NCI-H2107 treated with DMSO at 0.1 percent for 48 hours (cell line): ENCODE results near the gene WWC2.
"Not testable (repeated sequence)": the region's sequence is repeated elsewhere in the genome, so short reads cannot be mapped to it uniquely, and the experiment has no call there.

ENCODE experiments used
- DNase-seq: peaks from one replicate; lab custom pipeline; 2025; ENCODE audit not compliant: unreplicated experiment; lab: John Stamatoyannopoulos, UW

The WWC2 gene

DNA sequence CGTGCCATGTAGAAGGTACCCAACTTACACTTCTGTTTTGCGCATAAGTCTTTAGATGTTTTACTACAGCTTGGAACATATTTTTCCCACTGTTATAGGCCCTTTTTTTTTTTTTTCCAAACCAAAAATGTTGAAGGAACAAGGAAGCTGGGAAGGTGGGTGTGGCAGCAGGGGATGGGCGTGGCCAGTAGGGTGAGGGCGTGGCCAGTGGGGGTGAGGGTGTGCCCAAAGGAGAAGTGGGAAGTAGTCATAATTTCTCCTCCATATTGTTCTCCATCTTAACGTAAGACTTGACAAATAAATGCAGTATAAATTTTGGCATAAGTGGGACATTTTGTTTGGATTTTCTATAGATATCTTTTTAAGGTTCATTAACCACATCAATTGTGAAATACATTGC, 190.6 kb downstream of the WWC2 start:
- no peak for DNase-seq

DNA sequence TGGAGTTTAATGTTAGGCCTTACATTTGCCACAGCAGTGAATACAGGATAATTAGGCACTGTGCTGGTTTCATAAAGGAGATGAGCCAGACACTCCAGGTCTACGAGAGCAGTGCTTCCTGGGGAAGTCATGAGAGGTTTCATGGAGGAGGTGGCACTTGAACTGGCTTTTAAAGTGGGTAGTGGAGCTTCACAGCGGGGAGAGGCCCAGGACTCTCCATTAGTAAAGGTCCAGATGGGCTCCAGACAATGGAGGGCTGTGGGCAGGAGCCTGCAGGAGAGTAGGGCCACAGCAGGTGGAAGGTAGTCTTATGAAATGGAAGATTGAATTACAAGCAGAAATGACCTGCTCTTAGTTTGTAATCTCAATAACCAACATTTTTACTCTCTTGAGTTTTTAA, 192.0 kb downstream of the WWC2 start:
- peak; percentile 56 for DNase-seq

DNA sequence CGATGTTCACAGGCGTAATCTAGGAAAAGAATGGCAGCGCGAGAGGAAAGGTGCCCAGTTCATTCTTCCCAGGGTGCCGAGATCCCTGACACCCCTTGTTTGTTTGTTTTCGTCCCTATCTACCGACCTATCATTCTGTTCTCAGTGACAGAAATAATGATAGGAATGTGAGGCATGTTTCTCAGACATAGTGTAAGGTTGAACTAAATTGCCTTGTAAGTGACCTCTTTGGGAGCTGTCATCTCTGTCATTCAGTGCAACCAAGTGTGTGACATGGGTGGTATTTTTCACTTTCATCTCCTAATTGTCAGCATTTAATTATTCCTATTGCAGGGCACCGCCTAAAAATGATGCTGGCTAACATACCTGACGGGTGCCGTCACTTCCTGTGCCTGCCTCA, 196.7 kb downstream of the WWC2 start:
- DNase-seq, result no peak

DNA sequence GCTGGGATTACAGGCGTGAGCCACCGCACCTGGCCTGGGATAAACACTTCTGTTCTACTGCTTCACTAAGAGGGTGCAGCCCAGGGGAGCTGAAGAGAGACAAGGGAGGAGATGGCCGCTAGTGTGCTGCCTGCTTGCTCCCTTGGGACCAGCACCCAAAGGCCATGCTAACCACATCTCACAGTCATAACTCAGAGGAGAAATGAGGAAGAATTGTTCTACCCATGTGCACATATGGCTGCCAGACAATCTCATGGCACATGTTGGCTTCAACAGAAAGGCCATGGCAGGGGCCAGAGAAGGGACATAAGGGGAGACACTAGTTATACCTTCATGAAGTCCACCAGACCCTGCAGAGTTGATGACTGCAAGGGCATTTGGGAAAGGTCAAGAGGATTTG, 198.6 kb downstream of the WWC2 start:
- no peak for DNase-seq

DNA sequence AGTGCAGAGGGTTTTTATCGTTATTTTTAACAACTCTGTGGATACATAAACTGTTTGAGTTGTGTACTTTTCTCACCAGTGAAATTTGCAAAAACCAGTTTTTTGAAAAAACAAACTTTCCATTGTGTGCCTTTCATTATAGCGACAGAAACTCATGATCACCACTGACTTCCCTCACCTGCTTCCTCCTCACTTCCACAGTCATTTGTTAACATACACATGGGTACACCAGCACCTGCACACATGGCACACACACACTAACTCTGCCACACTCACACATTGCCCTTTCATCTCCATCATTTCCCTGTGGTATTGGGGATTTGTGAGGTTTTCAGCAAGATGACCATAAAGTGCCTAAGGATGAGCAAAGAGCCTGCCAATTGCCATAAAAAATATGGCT, 200.4 kb downstream of the WWC2 start:
- DNase-seq, result no peak

DNA sequence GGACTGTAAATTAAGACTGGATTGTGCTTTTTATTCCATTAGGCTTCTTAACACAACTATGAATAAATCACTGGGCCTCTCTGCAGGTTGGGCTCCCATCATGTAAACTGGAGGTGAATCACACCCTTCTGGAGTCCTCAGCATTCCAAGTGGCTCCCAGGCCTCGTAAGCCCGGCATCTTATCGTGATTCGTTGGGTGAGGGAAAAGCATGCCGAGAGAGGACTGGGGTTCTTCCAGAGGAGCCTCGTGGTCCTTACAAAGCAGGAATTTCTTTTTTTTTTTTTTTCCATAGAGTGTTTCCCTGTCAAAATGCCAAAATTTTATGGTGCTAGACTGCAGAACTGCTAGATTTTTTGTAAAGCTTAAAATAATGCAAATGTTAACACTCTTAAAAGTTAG, 201.0 kb downstream of the WWC2 start:
- no peak for DNase-seq

DNA sequence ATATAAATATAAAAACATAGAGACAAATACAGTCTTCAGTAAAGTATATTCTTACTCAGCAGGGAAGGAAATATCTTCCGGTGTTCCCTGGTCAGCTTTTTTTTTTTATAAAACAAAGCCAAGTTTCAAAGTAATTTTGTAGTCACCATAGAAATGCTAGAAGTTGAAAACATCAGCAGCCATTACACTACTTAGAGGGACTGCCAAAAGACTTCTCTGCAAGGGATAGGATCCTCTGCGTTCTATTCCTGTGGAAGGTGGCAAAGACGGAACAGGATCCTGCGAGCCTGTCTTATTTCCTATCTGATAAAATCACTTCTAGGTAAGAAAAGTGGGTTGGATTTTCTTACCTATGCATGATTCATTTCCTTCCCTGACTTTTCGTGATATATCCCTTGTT, 201.6 kb downstream of the WWC2 start:
- DNase-seq, result no peak

DNA sequence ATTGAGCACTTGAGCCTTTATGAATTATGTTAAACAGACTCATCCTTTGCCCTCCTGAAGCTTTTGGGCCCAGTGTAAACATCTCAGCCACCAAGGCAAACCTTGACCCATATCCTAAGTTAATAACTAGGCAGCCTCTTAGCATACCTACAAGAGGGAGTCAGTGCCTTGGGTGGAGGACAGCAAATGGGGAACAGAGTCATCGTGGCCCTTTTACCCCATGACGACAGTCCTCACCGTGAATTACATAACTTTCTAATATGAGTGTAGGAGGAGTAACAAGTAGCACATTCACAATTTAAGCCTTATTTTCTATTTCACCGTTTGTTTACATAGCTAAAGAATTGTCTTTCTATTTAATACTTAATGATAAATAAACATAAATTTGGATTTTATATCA, 204.2 kb downstream of the WWC2 start:
- DNase-seq, result no peak

DNA sequence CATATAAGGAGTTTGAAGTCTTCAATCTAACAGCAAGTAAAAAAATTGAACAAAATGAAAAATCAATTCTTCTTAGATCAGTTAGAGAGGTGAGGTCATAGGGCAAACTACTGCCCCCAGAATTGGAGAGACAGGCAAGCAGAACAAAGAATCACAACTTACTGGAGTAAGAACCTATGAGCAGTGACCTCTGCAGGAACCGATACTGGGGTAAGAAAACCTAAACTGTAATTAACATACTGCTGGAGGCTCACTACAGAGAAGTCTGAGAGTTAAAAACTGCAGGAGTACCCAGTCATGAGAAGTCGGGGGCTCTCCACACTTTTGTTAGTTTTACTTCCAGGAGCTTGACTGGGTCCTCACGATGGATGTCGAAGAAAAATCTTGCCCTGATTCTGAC, 205.0 kb downstream of the WWC2 start:
- no peak for DNase-seq

DNA sequence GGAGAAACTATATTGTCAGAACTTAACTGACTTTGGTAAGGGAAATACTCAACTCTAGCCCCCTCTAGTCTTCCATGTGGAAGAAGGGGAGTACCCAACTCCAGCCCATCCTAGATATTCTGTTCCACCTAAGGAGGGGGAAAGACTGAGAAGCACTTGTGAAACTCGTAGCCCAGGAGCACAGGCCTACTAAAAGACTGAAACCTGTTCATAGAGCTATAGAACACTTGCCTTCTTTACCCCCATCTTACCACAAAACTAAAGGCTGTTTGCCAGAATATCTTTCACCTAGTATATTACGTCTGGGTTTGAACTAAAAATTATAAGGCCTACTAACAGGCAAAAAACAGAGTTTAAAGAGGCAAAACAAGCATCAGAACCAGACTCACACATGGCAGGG, 205.5 kb downstream of the WWC2 start:
- no peak for DNase-seq

DNA sequence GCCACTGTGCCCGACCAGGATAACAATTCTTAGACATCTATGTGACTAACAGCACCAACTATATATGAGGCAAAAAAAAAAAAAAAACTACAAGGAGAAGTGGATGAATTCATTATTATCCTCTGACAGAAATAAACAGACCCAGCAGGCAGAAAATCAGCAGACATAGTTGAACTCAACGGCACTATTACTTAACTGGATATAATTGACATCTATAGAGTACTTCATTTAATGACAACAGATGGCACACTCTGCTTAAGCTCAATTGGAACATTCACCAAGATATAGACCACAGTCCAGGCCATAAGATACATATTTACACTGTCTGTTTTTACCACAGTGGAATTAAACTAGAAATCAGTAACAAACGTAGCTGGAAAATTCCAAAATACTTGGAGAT, 207.8 kb downstream of the WWC2 start:
- DNase-seq, result peak; percentile 43

DNA sequence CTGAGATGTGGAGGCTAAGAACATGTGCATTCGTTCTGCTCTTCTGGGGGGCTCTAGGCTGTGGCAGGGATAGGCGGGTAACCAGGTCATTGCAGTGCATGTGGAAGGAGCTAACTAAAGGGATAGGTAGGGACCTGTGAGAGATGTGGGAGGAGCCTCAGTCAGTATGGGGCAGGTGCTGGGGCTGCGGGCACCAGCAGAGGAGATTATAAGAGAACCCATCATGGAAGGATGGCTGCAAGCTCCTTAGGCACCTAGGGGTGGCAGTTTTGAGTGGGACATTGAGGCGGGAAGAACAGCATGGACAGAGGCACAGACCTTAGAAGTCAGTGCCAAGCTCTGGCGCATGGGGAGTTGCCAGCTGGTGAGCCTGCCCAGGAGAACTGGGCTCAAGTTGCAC, 213.8 kb downstream of the WWC2 start:
- no peak for DNase-seq

DNA sequence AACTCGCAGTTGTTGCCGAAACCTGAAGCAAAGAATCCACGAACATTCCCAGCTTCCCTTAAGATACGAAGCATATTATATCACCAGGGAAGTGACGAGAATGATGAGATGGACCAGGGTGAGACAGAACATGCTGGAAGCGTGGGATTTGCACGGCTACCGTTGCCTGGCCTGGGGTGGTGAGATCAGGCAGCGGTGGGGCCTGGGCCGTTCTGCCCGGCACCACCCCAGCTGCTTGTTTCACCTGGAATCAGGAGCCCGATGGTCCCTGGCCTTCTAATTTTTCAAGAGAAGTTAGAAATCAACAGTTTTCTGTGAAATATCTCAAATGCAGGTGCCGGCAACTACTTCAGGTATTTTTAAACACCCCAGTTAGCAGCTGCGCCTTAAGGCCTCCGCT, 215.3 kb downstream of the WWC2 start:
- no peak for DNase-seq

DNA sequence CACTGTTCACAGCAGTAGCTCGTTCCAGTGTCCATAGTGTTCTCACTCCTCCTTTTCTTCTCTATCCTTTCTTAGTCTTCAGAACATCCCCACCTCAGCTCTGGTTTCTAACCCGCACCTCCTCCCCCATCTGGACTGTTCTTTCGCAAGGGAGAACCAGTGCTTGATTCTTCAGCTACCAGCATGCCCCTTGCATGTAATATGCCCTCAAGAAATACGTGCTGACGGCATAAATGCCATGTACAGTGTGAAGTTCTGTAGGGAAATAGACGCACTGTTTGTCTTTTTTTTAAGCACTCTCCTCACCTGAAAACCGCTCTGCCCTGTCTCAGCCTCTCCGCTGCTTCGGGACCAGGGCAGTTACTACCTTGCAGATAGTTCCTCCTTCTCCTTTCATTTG, 215.7 kb downstream of the WWC2 start:
- no peak for DNase-seq

DNA sequence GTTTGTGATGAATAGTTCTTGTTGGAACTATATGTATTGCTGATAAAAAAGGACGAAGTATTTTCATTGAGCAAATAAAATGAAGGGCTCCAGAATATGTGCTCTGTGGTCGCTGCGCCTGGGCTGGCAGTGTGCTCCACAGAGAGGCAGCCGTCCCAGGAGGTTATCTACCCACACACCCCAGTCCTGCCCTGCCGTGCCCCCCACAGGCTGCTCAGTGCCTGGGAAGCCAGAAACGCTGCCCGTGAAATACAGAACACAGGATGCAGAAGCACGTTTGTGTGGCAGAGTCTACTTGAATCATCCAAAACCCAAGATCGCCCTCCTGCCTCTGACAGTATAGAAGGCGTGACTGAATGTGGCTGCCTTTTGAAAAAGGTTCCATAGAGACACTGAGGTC, 219.6 kb downstream of the WWC2 start:
- no peak for DNase-seq

DNA sequence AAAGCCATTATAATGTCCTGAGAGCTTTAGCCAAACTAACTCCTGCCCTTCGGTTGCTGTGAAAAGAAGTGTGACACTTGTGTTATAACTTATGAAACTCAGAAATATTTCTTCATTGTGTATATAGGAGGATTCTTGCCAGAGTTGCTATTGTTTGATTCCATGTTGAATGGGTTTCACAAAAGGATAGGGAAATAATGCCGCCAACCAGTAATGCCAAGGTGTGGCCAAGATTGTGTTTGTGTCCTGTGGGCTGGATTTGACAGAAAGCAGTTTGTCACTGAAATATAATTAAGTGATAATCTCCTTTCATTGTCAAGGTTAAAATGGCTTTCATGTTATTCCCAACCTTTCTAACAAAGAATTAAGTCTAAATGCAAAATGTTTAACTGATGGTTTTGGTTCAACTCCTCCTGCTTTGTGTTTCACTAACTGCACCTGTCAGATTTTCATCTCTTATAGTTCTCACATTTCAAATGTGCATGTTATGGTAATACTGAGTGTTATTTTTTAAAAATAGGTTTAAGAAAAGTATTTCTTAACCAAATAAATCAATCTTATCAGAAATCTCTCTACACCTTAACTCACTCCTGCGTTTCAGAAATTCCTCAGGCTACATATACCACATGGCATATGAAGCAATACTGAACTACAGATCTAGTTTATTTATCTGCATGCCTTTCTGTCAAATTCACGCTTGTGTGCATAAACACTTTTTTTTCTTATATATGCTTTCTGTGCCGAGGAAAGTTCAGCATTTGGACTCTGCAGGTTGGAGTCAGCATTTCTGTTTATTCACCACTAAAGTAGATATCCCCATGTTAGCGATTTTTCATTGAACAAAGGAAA, 221.4 kb downstream of the WWC2 start, which contains the start of gene CLDN22:
CLDN22 (minus strand) TSS at position 66 of the 849 bp plus-strand sequence; CDS start at position 8, 58 bp downstream.
- peak; percentile 40 for DNase-seq

DNA sequence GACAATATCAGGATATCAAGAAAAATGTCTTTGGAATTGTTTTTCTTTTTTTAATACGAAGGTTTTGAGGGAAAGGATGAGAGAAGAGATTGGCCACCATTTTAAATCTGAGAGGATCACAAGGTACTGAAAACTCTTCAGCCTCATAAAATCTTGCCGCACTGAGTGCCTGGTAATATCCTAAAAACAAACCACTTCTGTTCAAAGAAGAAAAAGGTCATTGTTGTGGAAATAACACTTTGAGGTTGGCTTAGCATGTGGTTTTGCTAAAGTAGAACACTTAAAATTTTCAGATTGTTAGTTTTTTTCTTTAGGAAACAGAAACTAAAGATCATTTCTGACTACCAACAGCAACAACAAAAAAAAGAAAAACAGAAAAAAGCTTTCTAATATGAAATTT, 222.0 kb downstream of the WWC2 start:
- DNase-seq, result peak; percentile 29

DNA sequence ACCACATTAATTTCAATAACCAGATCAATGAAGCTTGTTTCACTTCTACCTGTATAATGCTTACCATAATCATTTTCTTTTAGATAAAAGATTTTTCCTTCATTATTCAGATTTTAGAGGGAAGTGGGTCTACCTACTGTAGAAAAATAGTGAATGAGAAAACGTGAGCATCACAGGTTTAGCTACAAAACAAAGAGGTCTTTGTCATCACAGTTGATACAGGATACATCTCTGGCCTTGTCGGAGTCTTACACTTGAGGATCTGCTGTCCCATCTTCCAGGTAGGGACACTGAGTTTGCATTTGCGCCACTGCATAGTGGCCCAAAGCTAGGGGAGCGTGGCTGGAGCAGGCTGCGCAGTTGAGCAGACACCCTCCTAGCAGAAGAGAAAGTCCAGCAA, 222.5 kb downstream of the WWC2 start:
- DNase-seq, result no peak

DNA sequence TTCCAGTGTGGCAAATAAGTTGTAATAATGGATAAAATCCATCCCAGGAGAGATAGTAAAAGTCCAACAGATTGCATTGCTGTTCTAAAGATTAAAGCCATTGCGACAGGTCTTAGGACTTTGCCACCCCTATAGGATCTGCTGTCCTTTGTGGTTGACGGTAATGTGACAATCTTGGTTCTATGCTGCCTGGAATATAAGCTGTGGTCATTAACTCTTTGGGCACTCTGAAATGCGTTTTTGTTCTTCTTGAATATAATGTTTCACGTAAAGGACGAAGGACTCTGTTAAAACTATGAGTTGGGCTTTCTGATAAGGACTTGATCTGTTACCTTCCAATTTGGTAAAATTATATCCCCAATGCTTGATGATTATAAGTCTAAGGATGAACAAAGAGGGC, 223.3 kb downstream of the WWC2 start, which contains the start of gene CLDN24:
CLDN24 (minus strand) TSS at position 101 of the 400 bp plus-strand sequence; CDS start at position 101, 0 bp downstream.
- no peak for DNase-seq

DNA sequence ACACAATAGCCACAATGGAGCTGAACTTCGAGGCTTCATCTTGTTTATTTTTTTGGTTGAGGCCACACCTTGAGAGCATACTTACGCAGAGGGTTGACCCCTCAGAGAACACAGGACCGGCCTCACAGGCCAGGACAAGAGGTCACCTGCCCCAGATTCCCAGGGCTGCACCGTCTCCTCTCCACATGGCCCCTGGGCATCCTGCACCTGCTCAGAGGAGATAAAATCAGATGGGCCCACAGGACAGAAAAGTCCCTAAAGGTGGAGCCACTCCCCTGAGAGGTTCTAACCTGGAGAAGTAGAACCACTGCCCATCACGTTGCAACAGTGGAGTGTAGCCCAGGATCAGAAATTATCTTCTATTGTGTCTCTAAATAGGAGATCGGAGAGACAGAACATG, 224.2 kb downstream of the WWC2 start:
- DNase-seq, result no peak

DNA sequence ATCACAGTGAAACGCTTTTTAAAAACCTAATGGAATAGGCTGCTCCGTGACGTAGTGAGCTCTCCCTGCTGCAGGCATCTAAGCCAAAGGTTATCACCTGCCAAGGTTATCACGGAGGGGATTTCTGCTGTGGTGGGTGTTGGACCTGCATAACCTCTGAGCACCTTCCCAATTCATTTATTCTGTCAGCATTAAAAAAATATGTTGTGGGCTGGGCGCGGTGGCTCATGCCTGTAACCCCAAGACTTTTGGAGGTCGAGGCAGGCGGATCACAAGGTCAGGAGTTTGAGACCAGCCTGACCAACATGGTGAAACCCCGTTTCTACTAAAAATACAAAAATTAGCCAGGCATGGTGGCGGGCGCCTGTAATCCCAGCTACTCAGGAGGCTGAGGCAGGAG, 225.0 kb downstream of the WWC2 start:
- DNase-seq, result not testable (repeated sequence)

DNA sequence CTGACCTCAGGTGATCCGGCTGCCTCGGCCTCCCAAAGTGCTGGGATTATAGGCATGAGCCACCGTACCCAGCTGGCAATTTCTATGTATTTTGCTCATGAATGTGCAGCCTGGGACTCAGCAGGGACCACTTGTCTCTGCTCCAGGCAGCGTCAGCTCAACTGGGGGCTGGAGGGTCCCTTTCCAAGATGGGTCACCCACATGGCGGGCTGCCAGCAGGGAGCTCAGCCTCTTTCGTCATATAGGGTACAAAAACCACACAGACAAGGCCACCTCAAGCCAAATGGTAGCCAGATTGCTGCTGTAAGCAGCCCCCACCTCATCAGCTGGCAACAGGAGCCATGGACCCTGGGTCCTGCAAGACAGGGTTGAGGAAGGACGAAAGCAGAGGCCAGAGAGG, 225.6 kb downstream of the WWC2 start:
- DNase-seq, result no peak

DNA sequence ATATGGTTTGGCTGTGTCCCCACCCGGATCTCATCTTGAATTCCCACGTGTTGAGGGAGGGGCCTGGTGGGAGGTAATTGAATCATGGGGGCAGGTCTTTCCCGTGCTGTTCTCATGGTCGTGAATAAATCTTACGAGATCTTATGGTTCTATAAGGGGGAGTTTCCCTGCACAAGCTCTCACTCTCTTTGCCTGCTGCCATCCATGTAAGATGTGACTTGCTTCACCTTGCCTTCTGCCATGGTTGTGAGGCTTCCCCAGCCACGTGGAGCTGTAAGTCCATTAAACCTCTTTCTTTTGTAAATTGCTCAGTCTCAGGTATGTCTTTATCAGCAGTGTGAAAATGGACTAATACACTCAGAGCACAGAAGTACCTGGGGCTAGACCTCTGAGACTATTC, 227.3 kb downstream of the WWC2 start:
- DNase-seq, result not testable (repeated sequence)
